Astrocyte of the spinal cord (primary cell): Measurements from ENCODE around the gene PHF13.

ENCODE experiments used
- DNase-seq: peaks from one replicate; pipeline ENCODE4 v3.0.0; 2011; ENCODE audit warnings: low read depth, low spot score
- H3K4me3 ChIP-seq: 2 replicates; pipeline ENCODE4 v1.5.1; 2011; ENCODE audit warnings: low read depth, mild to moderate bottlenecking, low read length, moderate library complexity
- CTCF ChIP-seq: IDR thresholded peaks from 2 replicates; pipeline ENCODE4 v1.5.1; 2012; ENCODE audit warnings: low read depth, mild to moderate bottlenecking, low read length, inconsistent platforms
- in situ Hi-C: cut with HindIII; loops from 2 replicates; pipeline ENCODE4 v1.10.0; 2017; ENCODE audit warnings: low sequenced_read_pairs

Gene PHF13

GRCh38 chr1:6623269-6623965, 9.9 kb downstream of the PHF13 start:
- TF ChIP-seq CTCF, result no peak
- in situ Hi-C loops, result no loop called here
- no peak overlapping the region for H3K4me3 ChIP-seq
- no peak for DNase-seq

GRCh38 chr1:6624710-6625583, 11.4 kb downstream of the PHF13 start, which contains the start of gene THAP3:
Gene THAP3 (plus strand): TSS chr1:6624868. CDS start chr1:6625219, 351 bp downstream.
- H3K4me3 ChIP-seq, result peak within 1 kb of the TSS; percentile 69
- no peak for TF ChIP-seq CTCF
- DNase-seq, result peak; percentile 85
- in situ Hi-C loops, result no loop called here

GRCh38 chr1:6625584-6626149, 12.1 kb downstream of the PHF13 start:
- TF ChIP-seq CTCF, result no peak
- peak; percentile 34 for DNase-seq
- peak overlapping the region; percentile 69 for H3K4me3 ChIP-seq
- in situ Hi-C loops, result no loop called here

- no peak for DNase-seq
- in situ Hi-C loops, result no loop called here
- no peak overlapping the region for H3K4me3 ChIP-seq
- no peak for TF ChIP-seq CTCF
Observed at GRCh38 chr1:6627031-6627430, 13.5 kb downstream of the PHF13 start.

- H3K4me3 ChIP-seq, result no peak overlapping the region
- DNase-seq, result no peak
- no peak for TF ChIP-seq CTCF
- in situ Hi-C loops, result no loop called here
Observed at GRCh38 chr1:6627841-6628545, 14.5 kb downstream of the PHF13 start.

GRCh38 chr1:6628971-6629479, 15.5 kb downstream of the PHF13 start:
- H3K4me3 ChIP-seq, result no peak overlapping the region
- no peak for DNase-seq
- in situ Hi-C loops, result no loop called here
- no peak for TF ChIP-seq CTCF
